Fibroblast of skin of back (primary cell): Measurements from ENCODE around the gene CERCAM.
"Not testable (repeated sequence)": the region's sequence is repeated elsewhere in the genome, so short reads cannot be mapped to it uniquely, and the experiment has no call there.

ENCODE experiments used
- DNase-seq: peaks from one replicate; pipeline ENCODE4 v3.0.0-alpha.2; 2013

CERCAM gene

GRCh38 chr9:128419061-128419925, 1.4 kb upstream of the CERCAM start:
- DNase-seq: peak; percentile 61

GRCh38 chr9:128420060-128420650, 502 bp upstream of the CERCAM start:
- DNase-seq: peak; percentile 71

GRCh38 chr9:128421482-128421996, 882 bp downstream of the CERCAM start:
- DNase-seq: peak; percentile 59

GRCh38 chr9:128422022-128422782, 1.5 kb downstream of the CERCAM start:
- DNase-seq: not testable (repeated sequence)

- no peak for DNase-seq
These were observed 2.1 kb downstream of the CERCAM start for GRCh38 chr9:128422783-128423150.

GRCh38 chr9:128423356-128423755, 2.7 kb downstream of the CERCAM start:
- DNase-seq: peak; percentile 39

- DNase-seq: no peak
These were observed 3.7 kb downstream of the CERCAM start for GRCh38 chr9:128424268-128424780.

- DNase-seq: no peak
These were observed 8.2 kb downstream of the CERCAM start for GRCh38 chr9:128428644-128429512.

GRCh38 chr9:128429513-128430086, 8.9 kb downstream of the CERCAM start:
- DNase-seq: no peak

GRCh38 chr9:128431207-128431606, 10.6 kb downstream of the CERCAM start:
- no peak for DNase-seq

- no peak for DNase-seq
These were observed 13.7 kb downstream of the CERCAM start for GRCh38 chr9:128434340-128434739.

- DNase-seq: no peak
These were observed 15.0 kb downstream of the CERCAM start for GRCh38 chr9:128435611-128436010.

- peak; percentile 74 for DNase-seq
These were observed 17.9 kb downstream of the CERCAM start for GRCh38 chr9:128438343-128439109.

- no peak for DNase-seq
These were observed 18.6 kb downstream of the CERCAM start for GRCh38 chr9:128439273-128439672.

GRCh38 chr9:128442150-128442549, 21.5 kb downstream of the CERCAM start:
- no peak for DNase-seq

- not testable (repeated sequence) for DNase-seq
These were observed 25.8 kb downstream of the CERCAM start for GRCh38 chr9:128446505-128446904.

- no peak for DNase-seq
These were observed 28.1 kb downstream of the CERCAM start for GRCh38 chr9:128448746-128449145.

- DNase-seq: no peak
These were observed 34.3 kb downstream of the CERCAM start for GRCh38 chr9:128454991-128455390.

GRCh38 chr9:128455849-128456612, 35.4 kb downstream of the CERCAM start, which contains the start of gene ODF2:
Gene ODF2 (plus strand): TSS chr9:128456006. CDS start chr9:128456092, 86 bp downstream.
- DNase-seq: peak; percentile 96

- DNase-seq: peak; percentile 79
These were observed 36.0 kb downstream of the CERCAM start for GRCh38 chr9:128456613-128457061.
